GM21717 (cell line): Measurements from ENCODE around the gene ADAMTS2.

Source experiments
- ATAC-seq: cut with Tn5 transposase; IDR thresholded peaks from one replicate; pipeline ENCODE4 v1.9.1; 2021; ENCODE audit warnings: mild to moderate bottlenecking, moderate library complexity; ENCODE audit not compliant: unreplicated experiment

Gene ADAMTS2

DNA sequence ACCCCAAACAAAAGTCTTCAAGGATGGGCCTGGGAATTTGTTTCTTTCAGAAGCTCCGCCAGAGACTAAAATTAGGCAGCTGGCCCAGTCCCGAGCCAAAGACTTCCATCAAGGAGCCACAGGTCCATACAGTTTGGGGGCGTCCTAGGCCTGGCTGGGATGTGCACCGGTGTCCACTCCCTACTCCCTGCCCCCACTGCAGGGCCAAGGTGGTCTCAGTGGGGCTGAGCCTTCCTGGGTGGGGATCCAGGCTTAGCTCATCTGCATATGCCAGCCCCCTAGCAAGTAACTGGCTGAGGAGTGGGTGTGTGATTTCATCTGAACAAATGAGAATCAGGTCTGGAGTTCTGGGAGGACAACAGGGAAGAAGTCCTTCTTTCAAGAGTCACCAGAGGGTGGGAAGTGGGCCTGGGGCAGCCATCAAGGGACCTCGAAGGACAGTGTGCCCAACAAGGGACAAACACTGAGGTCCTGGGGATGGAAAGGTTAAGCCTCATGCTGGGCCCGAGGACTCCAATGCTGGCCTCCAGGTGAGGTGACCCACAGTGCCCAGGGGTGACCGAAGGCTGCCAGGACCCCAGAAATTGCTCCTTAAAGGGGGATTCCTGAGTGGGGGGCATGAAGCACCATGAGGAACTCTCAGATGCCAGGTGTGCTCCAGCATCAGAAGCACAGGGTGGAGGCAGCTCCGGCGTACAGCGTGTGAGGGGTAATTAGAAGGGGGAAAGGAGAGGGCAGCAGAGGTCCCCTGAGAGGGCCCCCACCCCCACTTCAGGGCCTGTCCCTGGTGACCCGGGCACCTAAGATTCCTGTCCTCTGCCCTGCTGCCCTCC is 193.8 kb downstream of the ADAMTS2 start:
- no peak for ATAC-seq

DNA sequence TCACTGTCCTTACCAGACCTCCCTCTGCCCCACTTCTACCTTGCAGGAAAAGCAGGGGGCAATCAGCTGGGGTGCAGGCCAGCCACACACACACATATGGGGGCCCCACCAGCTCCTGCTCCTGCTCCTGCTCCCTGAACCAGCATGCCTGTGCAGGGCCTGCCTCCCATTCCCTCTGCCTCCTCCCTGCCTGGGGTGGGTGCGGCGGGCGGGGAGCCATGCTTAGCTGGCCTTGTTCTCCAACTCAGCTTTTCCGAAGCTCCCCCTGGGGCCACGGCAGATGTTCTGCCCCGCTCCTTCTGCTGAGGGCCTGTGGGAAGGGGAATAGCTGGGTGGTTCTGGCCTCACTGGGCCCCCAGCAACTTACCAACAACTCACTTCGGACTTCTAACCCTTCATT is 195.2 kb downstream of the ADAMTS2 start:
- ATAC-seq, result no peak

DNA sequence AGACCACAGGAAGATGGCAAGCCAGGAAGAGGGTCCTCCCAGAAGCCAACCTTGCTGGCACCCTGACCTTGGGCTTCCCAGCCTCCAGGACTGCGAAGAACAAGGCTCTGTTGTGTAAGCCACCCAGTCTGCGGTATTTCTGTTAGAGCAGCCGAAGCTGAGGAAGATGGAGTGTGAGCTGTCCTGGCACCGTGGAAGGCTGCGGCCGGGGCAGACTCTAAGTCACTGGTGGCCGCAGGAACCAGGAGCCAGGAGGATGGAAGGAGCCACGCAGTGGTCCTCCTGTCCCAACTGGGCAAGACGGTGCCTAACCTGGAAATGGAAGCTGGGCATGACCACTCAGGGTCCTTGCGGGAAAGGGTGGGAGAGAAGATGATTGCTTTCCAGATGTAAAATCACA is 196.0 kb downstream of the ADAMTS2 start:
- ATAC-seq, result no peak

DNA sequence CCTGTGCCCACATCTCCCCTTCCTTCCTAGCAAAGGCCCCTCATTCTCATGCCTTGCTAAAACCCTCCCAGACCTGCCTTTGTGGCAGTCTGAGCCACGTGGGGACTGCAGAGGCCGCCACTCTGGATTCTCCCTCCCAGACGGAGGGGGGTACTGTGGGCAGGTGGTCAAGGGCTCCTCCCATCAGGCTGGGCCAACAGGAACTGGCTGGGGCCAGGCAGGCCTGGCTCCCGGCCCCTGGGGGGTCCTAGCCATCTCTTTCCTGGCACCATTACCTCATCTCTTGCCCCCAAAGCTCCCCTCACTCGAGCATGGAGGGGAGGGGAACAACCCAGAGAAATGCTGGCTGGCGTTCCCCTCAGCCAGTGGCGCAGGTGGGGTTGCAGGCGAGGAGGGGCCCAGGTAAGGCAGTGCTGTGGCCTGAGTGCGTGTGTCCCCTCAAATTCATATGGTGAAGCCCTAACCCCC is 196.5 kb downstream of the ADAMTS2 start:
- ATAC-seq, result no peak

DNA sequence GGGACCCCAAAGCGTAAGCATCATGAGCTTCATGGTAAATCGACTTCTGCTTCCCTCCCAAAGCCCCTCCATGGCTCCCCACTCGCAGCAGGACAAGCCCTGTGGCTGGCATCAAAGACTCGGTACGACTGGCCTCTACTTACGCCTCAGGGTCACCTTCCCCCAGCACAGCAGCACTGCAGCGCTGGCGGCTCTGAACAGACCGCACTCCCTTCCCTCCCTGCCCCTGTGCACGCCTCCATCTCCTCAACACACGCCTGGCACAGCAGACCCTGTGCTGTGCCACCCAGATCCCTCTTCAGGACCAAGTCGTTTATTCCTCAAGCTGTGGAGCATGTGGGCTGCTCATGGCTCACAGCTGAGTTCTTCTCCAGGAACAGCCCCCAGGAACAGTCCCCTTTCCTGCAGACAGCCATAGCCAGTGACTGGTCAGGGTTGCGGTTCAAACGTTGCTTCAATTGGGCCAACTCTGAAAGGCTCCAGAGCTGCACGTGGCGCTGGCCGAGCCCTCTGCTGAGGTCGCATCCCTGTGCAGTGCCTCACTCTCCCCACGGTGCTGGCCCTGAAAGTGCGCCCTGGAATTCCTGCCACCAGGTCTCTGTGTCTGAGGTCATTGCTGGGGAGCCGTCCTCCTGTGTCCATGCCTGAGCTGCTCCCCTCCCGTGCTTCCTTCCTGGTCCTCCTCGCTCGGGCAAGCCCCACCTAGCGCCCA is 197.1 kb downstream of the ADAMTS2 start:
- ATAC-seq, result no peak

DNA sequence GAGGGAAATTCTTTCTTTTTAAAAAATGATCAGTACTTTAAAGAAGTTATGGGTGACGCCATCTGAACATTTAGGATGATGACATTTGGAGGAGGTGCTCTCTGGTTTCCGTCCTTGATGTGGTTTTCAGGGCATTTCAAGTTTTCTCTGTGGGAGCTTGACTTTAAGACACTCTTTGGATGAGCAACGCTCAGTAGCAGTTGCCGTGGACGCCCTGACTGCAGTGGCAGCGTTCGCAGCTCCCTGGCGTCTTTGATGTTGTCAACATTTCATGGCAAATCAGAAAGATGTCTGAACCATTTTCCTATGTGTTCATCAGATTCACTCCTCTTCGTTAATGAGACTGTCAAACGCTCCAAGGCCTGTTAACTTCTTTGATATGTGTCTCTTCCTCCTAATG is 199.0 kb downstream of the ADAMTS2 start:
- no peak for ATAC-seq

DNA sequence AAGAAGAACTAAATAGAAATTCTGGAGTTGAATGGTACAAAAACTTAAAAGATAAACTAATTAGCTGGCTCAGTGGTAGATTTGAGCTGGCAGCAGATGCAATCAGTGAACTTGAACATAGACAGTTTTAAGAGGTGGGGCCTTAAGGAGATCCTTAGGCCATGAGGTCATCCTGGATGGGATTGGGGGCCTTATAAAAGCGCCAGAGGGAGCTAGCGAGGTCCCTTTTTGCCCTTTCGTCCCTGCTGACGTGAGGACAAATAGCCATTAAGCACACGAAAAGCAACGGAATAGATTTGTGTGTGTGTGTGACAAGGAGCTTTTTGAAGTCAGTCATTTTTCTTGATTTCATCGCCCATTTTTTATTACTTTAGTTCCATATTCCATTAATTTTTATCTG is 201.8 kb downstream of the ADAMTS2 start:
- no peak for ATAC-seq

DNA sequence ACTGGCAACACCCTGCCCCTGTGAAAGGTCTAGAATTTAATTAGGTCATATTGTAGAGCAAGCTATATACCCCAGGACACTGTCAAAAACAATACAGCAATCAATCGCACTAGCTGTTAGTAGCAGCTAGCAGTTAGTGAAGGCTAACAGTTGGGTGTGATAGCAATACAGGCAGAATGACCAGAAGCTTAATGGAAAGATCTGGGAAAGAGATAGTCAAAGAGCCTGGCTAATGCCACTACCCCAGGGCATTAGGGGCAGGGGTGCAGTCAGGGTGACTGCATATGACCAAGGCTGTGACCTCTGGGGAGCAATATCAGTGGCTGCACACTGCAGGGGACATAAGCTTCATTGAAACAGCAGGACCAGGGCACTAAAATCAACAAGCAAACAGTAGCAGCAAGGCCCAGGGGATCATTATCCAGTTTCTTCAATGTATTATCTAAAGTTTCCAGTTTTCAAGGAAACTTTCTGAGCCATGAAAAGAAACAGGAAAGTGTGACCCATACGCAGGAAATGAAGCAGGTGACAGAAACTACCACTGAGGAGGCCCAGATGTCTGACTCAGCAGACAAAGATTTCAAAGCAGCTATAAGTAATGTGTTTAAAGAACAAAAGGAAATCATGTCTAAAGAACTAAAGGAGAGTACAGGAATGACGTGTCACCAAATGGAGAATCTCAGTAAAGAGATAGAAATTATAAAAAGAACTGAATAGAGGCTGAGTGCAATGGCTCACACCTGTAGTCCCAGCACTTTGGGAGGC is 202.6 kb downstream of the ADAMTS2 start:
- ATAC-seq, result no peak

DNA sequence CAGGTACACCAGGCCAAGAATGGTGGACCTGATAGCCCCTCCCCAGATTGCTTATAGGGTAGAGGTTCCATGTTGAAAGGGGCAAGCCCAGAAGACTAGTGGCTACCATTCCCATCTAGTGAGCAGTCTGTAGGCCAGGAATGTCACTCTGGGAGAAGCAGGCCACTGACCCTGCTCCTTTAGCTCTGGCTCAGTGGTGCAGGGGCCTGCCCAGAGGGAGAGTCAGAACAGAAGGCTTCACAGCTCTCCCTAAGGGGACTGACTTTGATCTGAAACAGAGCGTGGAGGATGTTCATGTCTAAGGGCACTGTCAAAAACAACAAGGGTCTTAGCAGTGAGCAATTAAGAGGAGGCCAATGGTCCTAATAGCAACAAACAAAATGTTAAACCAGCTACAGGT is 203.4 kb downstream of the ADAMTS2 start:
- ATAC-seq, result no peak

DNA sequence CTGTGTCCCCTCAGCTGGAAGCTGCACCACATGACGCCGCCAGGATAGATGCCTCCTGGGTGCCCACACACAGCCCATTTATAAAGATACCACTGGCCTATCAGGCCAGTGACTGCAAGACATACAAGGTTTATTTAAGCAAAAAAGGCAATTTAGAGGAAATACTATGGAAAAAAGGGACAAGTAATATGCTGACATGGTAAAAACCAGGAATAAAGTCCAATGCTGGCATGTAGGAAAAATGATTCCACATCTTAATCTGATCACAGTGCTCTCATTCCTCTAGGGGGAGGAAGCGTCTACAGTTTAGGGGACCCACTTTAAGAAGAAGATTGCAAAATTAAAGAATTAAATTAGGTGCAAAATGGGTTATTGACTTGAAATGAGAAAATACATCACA is 205.0 kb downstream of the ADAMTS2 start:
- ATAC-seq, result no peak

DNA sequence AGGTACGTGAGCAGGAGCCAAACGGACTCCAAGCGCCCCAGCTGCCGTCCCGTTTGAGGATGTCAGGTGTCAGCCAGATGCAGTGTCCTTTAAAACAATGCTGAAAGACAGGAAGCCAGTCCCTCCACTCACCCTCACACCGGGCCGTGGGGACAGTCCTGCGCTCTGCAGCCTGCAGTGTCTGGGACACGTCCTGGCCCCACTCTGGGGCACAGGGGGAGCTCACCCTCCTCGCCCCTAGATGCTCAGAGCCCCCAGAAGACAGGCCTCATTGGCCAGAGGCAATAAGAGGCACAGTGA is 205.4 kb downstream of the ADAMTS2 start:
- ATAC-seq, result no peak

DNA sequence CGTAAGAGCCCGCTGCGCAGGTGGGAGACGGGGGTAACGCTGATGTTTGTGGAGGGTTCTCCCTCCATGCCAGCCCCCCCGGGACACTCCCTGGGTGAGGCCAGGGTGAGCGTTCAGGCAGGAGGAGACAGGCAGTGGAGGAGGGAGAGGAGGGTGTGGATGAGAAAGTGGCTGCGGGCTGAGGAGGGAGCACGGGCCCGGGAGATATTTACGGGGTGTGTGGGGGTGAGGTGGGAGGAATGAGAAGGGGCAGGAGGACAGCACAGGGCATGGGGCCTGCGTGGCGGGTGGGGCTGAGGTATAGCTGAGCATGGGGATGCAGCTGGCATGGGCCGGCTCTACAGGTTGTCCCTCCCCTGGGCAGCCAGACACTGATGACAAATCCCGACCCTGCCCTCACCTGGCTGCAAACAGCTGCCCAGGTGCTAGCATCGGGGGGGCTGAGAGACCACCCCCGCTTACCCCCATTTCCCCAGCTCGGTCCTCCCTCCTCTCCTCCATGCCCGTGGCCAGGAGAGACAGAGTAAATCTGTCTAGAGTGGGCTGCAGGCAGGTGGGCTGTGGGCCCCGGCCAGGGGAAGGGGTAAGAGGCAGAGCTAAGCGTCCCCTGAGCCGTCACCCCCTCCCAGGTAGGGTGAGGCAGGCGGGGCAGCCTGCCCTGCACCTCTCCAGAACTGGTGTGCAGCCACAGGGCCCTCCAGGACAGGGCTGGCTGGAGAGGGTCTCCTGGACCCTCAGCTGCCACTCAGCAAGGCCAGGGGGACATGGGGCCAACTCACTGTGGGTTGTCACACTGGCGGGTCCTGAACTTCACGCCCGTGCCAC is 205.9 kb downstream of the ADAMTS2 start:
- ATAC-seq, result no peak

DNA sequence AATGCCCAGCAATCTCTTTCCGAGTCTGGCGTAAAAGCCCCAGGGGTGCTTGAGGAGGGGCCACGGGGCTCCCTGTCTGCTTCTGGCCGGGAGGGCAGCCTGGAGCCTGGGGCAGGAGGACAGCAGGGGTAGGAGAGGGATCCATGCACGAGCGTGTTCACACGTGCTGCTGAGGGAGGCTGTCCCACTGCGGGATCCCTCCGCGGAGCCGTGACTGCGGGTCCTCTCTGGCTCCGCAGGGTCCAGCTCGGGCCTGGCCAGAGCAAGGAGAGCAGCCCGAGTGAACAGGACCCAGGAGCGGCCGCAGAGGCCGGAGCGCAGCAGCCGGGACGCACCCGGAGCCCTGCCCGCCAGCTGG is 206.7 kb downstream of the ADAMTS2 start:
- ATAC-seq, result no peak

DNA sequence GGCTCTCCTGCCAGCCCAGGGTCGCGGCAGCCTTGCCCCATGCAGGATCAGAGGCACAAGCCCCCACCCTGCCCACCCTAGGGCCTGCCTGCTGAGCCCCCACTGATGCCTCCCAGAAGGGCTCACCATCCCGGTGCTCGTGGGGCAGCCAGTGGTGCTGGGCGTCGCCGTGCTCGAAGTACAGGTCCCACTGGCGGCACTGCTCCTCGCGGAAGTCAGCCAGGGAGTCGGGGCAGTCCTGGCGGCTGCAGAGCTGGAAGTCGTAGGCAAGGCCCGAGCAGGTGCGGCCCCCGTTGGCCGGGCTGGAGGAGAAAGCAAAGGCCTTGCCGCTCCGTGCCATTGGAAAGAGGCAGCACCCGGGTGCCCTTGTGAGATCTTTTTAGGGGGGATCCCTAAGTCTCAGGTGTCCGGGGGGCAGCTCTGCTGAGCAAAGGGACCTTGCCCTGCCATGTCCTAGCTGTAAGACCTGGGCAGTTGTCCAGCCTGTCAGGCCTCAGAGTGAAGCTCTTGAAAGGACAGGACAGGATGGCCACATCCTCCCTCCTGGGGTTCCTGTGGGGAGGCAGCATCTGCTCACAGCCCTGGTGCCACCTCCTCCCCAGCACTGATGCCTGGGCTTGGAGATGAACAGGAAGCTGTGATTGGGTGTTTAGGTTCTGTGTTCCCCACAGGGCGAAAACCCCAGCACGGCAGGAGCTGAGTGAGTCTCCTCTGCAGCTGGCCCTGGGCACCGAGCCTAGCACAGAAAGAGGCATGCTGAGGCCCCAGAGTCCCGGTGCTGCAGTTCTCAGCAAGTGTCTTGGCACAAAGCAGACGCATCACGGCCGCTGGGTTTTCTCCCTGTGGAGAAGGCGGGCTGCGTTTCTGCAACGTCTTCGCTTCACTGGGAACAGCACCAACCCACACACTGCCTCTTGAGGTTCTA is 207.4 kb downstream of the ADAMTS2 start:
- ATAC-seq, result no peak

DNA sequence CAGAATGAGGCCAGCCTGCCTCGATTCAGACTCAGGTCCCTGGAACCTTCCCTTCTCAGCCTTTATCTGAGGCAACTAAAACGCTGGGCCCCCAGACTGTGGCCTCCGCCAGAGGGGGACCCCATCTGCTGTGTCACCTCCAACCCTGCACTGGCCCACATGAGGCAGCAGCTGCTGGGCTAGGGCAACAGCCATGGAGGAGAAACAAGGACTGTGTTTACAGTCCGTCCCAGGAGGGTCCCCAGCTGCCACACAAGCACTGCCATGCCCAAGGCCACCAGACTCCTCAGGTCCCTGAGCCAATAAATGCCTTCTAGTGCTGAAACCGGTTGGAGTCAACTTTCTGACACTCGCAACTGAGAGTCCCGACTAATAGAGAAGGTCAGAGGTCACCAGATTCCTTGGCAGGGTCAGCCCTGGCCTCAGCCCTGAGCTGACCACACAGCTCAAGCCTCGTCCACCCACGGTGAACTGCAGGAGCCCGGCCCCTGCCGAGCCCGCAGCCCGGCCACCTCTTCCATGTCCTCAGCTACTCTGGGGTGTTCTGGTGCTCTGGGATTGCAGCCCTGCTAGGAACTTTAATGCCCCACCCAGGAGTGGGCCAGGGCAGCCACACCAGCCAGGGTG is 208.1 kb downstream of the ADAMTS2 start:
- ATAC-seq, result no peak

DNA sequence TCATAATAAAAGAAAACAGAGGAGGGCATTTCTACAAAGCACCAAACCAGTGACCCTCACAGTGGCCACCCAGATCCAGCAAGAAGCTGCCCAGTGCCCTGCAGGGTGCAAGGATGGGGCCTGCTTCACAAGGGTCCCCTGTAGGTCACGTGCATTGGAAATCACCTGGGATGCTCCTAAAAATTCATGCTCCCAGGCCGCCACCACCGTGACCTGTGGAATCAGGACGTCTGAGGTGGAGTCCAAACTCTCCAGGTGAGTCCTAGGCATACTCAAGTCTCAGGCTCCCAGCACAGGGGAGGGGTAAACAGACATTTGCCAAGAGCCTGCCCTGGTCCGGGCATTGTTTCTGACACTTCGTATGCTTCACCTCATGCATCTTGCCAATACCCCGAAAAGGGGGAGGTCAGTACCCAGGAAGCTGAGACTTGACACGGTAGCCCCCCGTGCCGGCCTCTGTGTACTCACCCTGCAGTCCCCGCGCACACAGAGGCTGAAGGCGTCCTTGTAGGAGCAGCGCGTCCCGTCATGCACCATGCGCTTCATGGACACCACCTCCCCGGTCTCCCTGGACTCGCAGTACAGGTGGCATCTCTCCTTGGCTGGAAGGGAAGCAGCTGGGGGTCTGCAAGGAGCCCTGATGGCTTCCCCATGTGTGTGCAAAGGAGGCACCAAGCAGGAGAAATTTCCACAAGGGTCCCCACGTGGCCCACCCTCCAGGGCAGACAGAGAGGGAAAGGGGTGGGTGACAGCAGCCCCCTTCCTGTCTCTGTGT is 209.6 kb downstream of the ADAMTS2 start:
- ATAC-seq, result no peak

DNA sequence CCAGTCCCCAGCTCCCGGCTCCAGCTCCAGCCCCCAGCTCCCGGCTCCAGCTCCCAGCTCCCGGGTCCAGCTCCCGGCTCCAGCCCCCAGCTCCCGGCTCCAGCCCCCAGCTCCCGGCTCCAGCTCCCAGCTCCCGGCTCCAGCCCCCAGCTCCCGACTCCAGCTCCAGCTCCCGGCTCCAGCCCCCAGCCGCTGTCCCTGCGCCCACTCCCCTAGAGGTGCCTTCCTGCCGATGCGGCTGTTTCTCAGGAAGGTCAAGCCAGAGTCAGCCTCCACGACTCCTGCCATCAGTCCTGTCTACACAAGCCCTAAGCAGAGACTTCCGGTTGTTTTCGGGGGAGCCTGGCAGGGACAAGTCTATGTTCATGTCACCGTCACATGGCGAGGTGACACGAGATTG is 210.3 kb downstream of the ADAMTS2 start:
- ATAC-seq, result no peak

DNA sequence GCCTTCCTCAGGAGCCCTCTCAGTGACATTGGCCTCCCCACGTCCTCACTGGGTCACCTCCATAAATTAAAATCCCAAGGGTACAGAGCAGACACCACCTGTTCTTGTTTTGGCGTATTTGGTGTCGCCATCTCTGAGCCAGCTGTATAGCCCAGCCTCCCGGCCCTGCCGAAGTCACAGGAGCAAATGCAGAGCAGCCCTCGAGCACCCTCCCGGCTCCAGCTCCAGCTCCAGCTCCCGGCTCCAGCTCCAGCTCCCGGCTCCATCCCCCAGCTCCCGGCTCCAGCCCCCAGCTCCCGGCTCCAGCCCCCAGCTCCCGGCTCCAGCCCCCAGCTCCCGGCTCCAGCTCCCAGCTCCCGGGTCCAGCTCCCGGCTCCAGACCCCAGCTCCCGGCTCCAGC is 210.8 kb downstream of the ADAMTS2 start:
- no peak for ATAC-seq
